GM04504 (cell line): ENCODE measurements around the gene CTXN1.

Source experiments
- DNase-seq: peaks from one replicate; pipeline ENCODE4 v3.0.0-alpha.2; 2012; ENCODE audit warnings: low read depth

The CTXN1 gene

DNA sequence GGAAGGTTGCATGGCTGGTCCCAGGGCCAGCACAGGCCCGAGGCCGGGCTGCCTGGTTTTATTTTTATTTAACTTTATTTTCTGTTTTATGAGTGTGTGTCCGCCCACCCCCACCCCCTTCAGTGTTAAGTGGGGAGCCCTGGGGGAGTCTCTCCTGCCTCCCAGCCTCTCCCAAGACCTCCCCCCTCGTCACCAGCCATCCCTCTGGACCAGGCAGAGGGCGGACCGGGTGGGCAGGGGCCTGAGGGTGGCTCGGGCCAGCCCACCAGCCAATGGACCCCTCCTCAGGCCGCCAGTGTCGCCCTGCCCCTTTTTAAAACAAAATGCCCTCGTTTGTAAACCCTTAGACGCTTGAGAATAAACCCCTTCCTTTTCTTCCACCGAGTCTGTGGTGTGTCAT lies 11.8 kb downstream of the CTXN1 start:
- no peak for DNase-seq

GRCh38 chr19:7913652-7914051 lies 12.3 kb downstream of the CTXN1 start:
- DNase-seq: no peak

DNA sequence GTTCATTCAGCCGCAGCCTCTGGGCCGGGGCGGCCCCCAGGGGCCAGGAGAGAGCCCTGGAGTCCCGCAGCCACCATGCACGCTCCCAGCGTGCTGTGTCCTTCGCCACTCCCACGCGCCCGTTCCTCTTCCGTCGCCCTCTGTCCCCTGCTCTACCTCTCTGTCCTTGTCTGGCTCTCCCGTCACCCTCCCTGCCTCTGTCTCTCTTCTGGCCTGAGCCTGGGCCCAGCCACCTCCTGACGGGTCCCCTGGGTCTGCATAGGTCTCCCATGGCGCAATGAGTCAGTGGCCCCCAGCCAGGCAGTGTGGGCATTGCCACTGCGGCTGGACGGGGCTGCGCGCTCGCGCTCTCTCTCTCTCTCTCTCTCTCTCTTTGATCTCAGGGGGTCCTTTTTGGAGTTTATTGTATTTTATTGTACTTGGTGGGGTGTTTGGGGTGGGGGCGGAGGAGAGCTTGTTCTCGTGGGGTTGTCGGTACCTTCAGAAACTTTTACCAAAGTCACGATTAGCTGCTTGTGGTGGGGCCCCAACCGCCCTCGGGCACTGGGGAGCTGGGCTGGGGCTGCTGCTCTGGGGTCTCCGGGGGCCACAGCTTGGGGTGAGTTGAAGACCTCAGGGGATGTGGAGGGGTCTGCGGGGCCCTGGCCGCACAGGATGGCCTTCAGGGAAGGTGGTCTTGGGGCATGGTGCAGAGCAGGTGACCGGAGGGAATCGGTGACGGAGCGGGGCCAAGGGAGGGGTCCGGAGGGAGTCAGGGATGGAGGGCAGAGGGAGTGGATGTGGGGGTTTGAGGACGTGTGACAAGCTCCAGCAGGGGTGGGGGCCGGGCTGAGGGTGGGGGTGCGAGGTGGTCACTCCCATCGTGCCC lies 13.0 kb downstream of the CTXN1 start:
- DNase-seq: no peak

- DNase-seq: no peak
These were observed 13.7 kb downstream of the CTXN1 start for GRCh38 chr19:7912144-7912696.

DNA sequence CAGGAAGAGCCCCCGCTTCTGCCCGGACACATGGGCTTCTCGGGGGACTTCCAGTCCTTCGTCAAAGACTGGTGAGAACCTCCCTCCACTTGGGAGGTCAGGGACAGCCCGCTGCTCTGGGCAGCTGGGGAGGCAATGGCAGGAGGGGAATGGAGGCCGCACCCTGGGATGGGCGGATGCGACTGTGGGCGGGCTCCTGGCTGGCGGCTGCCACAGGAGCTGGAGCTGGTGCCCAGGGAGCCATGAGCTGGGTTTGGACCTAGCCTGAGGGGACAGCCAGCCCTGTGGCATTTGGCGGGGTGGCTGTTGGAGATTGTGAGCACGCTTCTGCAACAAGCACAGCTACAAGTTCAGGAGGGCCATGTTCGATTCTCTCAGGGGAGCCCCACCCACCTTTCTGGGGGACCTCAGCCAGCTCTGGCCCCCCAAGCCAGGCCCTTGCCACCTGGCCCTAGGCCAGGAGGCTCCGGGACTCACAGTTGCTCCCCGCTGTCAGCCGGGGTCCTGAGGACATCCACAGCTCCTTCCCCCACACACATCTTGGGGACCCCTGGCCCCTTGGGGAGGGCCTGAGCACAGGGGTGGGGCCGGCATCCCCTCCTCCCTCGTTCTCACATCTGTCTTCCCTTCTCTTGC lies 14.3 kb downstream of the CTXN1 start:
- DNase-seq: no peak

DNA sequence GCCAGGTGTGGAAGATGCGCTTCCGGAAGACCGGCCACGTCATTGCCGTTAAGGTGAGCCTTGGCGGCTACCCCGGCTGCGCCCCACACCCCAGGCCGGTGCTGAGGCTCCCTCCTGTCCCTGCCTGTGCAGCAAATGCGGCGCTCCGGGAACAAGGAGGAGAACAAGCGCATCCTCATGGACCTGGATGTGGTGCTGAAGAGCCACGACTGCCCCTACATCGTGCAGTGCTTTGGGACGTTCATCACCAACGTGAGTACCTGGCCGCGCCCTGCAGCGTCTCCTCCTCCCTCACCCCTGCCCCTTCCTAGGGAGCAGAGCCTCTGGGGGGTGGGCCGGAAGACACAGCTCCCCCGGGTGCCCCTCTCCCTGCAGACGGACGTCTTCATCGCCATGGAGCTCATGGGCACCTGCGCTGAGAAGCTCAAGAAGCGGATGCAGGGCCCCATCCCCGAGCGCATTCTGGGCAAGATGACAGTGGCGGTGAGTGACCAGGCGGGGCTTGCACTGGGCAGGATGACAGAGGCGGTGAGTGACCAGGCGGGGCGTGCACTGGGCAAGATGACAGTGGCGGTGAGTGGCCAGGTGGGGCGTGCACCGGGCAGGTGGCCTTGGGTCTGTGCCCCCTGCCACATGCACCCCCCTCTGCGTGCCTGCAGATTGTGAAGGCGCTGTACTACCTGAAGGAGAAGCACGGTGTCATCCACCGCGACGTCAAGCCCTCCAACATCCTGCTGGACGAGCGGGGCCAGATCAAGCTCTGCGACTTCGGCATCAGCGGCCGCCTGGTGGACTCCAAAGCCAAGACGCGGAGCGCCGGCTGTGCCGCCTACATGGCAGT lies 15.4 kb downstream of the CTXN1 start:
- DNase-seq: no peak

- no peak for DNase-seq
These were observed 16.4 kb downstream of the CTXN1 start for GRCh38 chr19:7909471-7910067.

DNA sequence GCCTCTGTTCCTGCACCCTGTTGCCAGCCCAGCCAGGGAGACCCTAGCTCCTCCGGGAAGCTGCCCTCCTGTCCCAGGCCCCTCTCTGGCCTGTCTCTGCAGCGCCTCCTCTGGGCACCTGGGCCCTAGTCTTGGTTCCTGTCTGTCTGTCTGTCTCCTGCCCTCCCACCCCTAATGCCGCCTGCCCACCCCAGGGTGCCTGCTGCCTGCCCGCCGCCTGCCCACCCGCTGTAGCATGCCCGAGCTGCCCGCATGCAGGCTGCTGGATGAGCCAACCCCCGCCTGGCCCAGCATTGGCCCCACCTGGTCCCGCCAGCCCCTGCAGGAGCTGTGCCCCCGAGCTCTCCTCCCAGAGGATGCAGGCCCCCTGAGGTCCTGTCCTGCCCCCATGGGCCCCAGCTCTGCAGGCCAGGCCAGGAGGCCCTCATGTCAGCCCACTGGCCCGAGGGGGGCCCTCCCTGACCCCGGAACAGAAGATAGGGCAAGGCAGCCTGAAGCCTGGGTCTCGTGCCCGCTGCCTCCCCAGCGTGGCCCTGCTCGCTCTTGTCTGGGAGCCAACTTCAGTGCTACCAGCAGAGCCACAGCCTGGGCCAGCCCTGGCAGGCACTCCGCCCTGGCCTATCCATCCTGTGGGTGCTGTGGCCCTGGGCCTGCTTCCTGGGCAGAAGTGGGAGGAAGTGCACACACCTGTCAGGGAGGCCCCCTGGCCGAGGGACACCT lies 17.0 kb downstream of the CTXN1 start:
- DNase-seq: no peak

GRCh38 chr19:7908078-7908699 lies 17.7 kb downstream of the CTXN1 start:
- DNase-seq: no peak

DNA sequence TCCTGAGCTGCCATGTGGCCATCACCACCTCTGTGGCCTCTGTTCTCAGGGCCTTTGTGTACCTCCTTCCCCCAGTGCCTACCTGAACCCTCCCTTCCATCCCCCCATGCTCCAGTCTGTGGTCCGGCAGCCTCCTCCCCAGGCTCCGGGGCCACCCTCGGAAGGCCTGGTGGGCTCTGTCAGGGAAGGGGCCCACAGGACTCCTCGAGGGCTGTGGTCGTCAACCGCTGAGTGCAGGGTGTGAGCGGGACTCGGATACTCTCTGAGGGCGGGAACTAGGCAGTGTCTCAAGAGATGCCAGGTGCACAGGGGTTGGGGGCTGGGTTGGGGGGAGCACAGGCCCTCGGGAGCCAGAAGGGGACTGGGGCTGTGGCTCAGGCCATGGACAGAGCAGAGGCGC lies 18.4 kb downstream of the CTXN1 start:
- DNase-seq: no peak

GRCh38 chr19:7907122-7907521 lies 18.8 kb downstream of the CTXN1 start:
- no peak for DNase-seq

- no peak for DNase-seq
These were observed 20.1 kb downstream of the CTXN1 start for GRCh38 chr19:7905859-7906258.

DNA sequence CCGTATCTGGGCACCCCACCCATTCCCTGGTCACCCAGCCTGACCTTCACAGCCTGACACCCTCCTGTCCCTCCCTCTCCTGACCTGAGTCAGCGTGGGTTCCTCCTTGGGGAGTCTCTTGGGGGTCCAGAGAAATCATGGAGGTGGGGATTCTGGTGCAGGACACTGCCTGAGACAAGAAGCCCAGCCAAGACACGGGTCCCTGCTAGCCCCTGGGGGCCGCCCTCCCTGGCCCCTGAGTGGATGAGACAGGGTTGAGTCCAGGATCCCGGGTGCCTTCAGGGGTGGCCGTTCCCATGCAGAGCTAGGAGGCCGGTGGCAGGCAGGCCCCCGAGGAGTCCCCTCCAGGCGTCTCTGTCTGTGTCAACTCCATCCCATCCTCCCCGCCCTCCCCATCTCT lies 20.7 kb downstream of the CTXN1 start:
- DNase-seq: no peak

- no peak for DNase-seq
These were observed 21.6 kb downstream of the CTXN1 start for GRCh38 chr19:7904074-7905020.

GRCh38 chr19:7903244-7904073 lies 22.5 kb downstream of the CTXN1 start, which contains the start of gene MAP2K7:
TSS of gene MAP2K7 (plus strand) at chr19:7903877. CDS start at chr19:7903945, 68 bp downstream.
- peak; percentile 98 for DNase-seq

GRCh38 chr19:7902796-7903243 lies 23.1 kb downstream of the CTXN1 start:
- no peak for DNase-seq

DNA sequence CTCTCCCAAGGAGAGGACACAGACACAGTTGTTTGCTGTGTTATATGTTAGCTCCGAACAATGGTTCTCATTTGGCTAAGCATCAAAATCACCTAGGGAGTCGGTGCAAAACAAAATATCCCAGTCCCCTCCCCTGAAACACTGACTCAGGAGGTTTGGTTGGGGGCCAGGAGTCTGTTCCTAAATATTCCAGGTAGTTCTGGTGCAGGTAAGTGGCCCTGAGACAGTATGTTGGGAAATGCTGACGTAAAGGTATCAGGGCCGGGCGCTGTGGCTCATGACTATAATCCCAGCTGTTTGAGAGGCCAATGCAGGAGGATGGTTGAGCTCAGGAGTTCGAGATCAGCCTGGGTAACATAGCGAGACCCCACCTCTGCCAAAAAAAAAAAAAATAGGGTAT lies 24.6 kb downstream of the CTXN1 start:
- no peak for DNase-seq

- no peak for DNase-seq
These were observed 25.0 kb downstream of the CTXN1 start for GRCh38 chr19:7900931-7901330.
